Right lobe of liver (tissue), 4 donors: Measurements from ENCODE around the gene EMID1.

Experiments
- CTCF ChIP-seq, 4 donors: fragments of 200-600 bp in 3 of 4; fragments of 450-650 bp in 1 of 4; IDR thresholded peaks; one replicate each; pipeline versions ENCODE4 v1.5.1 to v1.8.0; 2016 to 2022; ENCODE audit warnings: antibody characterized with exemption in 4 of 4, mild to moderate bottlenecking in 2 of 4
- POLR2A ChIP-seq: fragments of 450-650 bp; IDR thresholded peaks from one replicate; pipeline ENCODE4 v1.6.1; 2017; ENCODE audit warnings: antibody characterized with exemption, mild to moderate bottlenecking
- donor health status: DM: no; HTN: no; CAD: no.
- donor health status: DM: no; HTN: no; CAD: no.
- donor health status: DM: no; HTN: yes; CAD: no.

- peak in 1 of 4 donors; percentile 2 for TF ChIP-seq CTCF (IDR thresholded peaks at IDR 0.05)
- peak; percentile 5 for TF ChIP-seq POLR2A
These were observed 63.0 kb downstream of the EMID1 start for GRCh38 chr22:29268511-29269229.
